ENCODE measurements around the gene ANK2. TPM values are rescaled to one million over a fixed set of nuclear protein-coding genes. Genes with fewer than 3 reads are reported as not detected.
A peak's percentile ranks its signal among the peaks of the same experiment; 100 is the strongest.

ANK2 gene
- total RNA-seq, 6 donors from 2014 or later: 4.2 to 23.3 (median 8.5) TPM

DNA sequence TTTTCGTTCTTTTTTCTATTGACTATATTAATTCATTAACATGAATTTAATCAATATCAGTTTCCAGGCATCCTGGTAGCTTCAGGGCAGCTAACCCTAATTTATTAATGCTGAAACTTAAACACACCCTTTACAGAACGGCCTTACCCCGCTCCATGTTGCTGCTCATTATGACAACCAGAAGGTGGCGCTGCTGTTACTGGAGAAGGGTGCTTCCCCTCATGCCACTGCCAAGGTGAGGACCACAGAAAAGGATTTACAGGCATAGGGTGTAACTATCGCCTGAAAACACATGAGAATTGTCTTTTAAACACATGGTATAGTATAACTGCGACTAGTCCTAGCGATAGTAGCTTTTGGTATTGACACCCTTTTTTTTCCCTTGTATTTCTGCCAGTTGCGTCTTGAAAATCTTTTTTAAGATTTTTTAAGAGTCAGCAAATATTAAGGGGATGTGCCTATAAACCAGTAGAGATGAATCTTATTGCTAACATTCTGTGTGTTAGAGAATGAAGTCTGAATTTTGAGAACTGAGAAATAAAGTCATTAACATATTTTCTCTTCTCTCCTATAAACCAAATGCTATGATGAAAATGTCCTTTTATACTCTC, 229.0 kb downstream of the ANK2 start:
- DNase-seq (peak in 1 of 2 donors; percentile 56), ATAC-seq (ENCODE audit: low FRiP score in 2 of 2) (peak; percentile 78 to 86)
- Histone ChIP-seq H3K27ac (no peak overlapping the region), H3K4me1 (no peaks in the 10 kb centered on the region), H3K4me3 (no peak overlapping the region), H3K36me3 (no peaks in the 10 kb centered on the region), H3K9me3 (no peaks in the 10 kb centered on the region), H3K27me3 (no peaks in the 10 kb centered on the region)
- TF ChIP-seq, protein P1, sequence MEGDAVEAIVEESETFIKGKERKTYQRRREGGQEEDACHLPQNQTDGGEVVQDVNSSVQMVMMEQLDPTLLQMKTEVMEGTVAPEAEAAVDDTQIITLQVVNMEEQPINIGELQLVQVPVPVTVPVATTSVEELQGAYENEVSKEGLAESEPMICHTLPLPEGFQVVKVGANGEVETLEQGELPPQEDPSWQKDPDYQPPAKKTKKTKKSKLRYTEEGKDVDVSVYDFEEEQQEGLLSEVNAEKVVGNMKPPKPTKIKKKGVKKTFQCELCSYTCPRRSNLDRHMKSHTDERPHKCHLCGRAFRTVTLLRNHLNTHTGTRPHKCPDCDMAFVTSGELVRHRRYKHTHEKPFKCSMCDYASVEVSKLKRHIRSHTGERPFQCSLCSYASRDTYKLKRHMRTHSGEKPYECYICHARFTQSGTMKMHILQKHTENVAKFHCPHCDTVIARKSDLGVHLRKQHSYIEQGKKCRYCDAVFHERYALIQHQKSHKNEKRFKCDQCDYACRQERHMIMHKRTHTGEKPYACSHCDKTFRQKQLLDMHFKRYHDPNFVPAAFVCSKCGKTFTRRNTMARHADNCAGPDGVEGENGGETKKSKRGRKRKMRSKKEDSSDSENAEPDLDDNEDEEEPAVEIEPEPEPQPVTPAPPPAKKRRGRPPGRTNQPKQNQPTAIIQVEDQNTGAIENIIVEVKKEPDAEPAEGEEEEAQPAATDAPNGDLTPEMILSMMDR (IDR thresholded peaks at IDR 0.05): peak in 5 of 6 experiments; percentile 32 to 64 (median 54)
- no peak for TF ChIP-seq POLR2AphosphoS5 (IDR thresholded peaks at IDR 0.05)
- 20% methylated on average over 8 of the region's 8 CpGs for WGBS, 2 donors

DNA sequence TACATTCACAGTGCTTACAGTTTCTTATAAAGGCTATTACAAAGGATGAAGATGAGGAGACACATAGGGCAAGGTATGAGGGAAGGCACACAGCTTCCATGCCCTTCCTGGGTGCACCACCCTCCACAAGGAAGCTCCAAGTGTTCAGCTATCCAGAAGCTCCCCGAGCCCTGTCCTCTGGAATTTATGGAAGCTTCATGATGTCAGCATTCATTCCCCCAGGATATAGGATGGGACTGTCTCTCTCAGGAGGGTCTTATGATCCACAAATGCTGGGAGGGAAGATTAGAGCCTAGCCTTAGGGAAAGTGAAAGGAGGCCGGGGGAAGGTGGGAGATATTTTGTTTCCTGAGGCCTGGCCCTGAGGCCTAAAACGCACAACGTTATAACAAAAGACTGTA, 236.0 kb downstream of the ANK2 start:
- WGBS, 2 donors: 76 to 84% methylated on average over 3 to 4 of the region's 4 CpGs

DNA sequence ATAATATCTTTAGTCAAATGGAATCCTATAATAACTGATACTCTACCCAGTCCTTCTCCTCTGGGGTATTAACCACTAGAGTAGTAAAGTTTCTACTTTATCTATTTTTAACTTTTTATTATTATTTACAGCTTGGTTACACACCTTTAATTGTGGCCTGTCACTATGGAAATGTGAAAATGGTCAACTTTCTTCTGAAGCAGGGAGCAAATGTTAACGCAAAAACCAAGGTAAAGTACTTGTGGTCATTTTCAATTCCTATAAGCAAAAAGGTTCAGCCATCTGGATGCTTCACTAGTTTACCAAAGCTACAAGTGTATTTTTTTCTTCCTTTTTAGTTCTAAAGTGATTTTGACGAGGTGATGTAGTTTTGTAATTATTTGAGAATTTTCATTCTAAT, 238.8 kb downstream of the ANK2 start:
- Histone ChIP-seq H3K27ac (no peak overlapping the region), H3K9me3 (no peaks in the 10 kb centered on the region), H3K27me3 (no peaks in the 10 kb centered on the region), H3K4me1 (peaks cover 0 to 8% (median 0%) of the 10 kb centered on the region in 4 donors), H3K36me3 (no peaks in the 10 kb centered on the region), H3K4me3 (no peak overlapping the region)
- TF ChIP-seq EP300 (IDR thresholded peaks at IDR 0.05): no peak
- TF ChIP-seq, protein P1 (IDR thresholded peaks at IDR 0.05): no peak
- TF ChIP-seq POLR2A (IDR thresholded peaks at IDR 0.05): no peak
- no peak for TF ChIP-seq POLR2AphosphoS5 (IDR thresholded peaks at IDR 0.05)
- 83 to 89% methylated on average over 2 of the region's 2 CpGs for WGBS, 2 donors
- no peak for ATAC-seq (ENCODE audit: low FRiP score in 2 of 2)
- no peak for DNase-seq

More for the DNA sequence above, 236.0 kb downstream of the ANK2 start:
- DNase-seq (no peak), ATAC-seq (ENCODE audit: low FRiP score in 2 of 2) (no peak)
- H3K27ac ChIP-seq: no peak overlapping the region
- no peaks in the 10 kb centered on the region for H3K4me1 ChIP-seq
- TF ChIP-seq EP300 (IDR thresholded peaks at IDR 0.05) (no peak), POLR2A (IDR thresholded peaks at IDR 0.05) (no peak), POLR2AphosphoS5 (IDR thresholded peaks at IDR 0.05) (no peak)
- TF ChIP-seq, protein P1 (IDR thresholded peaks at IDR 0.05): no peak
- no peaks in the 10 kb centered on the region for H3K36me3 ChIP-seq
- H3K4me3 ChIP-seq: no peak overlapping the region
- no peaks in the 10 kb centered on the region for H3K27me3 ChIP-seq
- no peaks in the 10 kb centered on the region for H3K9me3 ChIP-seq

DNA sequence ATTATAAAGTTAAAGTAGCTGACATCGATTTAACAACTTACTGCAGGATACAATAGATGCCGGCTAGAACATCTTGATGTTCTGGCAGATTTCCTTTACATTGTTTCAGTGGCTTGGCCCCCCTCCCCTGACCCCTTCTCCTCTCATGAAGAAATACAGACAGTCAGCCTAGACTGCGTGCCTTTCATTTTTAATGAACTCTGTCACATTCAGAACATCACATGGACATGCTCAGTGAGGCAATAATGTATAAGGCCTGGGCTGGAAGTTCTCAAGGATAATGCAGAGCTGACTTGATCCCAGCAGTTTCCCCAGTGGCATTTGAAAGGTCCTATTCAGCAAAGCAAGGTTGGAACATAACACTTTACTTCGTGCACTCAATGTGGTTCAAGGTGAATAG, 239.2 kb downstream of the ANK2 start:
- no peak for ATAC-seq (ENCODE audit: low FRiP score in 2 of 2)
- DNase-seq: no peak
- Histone ChIP-seq H3K27ac (no peak overlapping the region), H3K27me3 (no peaks in the 10 kb centered on the region), H3K36me3 (no peaks in the 10 kb centered on the region), H3K4me3 (no peak overlapping the region), H3K4me1 (peaks cover 0 to 8% (median 0%) of the 10 kb centered on the region in 4 donors), H3K9me3 (no peaks in the 10 kb centered on the region)
- no peak for TF ChIP-seq EP300 (IDR thresholded peaks at IDR 0.05)
- no peak for TF ChIP-seq POLR2A (IDR thresholded peaks at IDR 0.05)
- TF ChIP-seq, protein P1 (IDR thresholded peaks at IDR 0.05): no peak
- TF ChIP-seq POLR2AphosphoS5 (IDR thresholded peaks at IDR 0.05): no peak
- 75 to 80% methylated on average over 4 of the region's 4 CpGs for WGBS, 2 donors

DNA sequence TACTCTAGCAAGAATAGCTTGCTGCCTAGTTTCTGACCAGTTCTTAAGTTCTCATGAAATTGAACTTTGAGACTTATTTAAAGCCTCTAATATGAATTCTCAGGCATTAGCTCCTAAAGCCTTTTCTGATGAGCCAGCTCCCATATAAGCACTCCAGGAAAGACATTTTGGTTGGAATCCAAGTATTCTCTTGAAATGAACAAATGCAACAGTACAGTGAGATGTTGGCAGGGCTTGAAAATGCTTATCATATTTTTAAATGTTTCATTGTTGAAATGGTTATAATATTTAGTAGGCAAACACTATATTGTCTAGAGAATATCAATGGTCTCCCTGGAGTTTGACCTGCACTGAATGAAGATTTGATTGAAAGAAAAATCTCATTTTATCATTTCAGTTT, 240.3 kb downstream of the ANK2 start:
- Histone ChIP-seq H3K4me1 (peaks cover 0 to 8% (median 0%) of the 10 kb centered on the region in 4 donors), H3K4me3 (no peak overlapping the region)
- no peak for DNase-seq

More for the DNA sequence above, 240.3 kb downstream of the ANK2 start:
- Histone ChIP-seq H3K36me3 (no peaks in the 10 kb centered on the region), H3K27ac (no peak overlapping the region), H3K9me3 (no peaks in the 10 kb centered on the region), H3K27me3 (no peaks in the 10 kb centered on the region)
- no peak for ATAC-seq (ENCODE audit: low FRiP score in 2 of 2)
- TF ChIP-seq, protein P1 (IDR thresholded peaks at IDR 0.05): no peak
- TF ChIP-seq EP300 (IDR thresholded peaks at IDR 0.05): no peak
- no peak for TF ChIP-seq POLR2A (IDR thresholded peaks at IDR 0.05)
- no peak for TF ChIP-seq POLR2AphosphoS5 (IDR thresholded peaks at IDR 0.05)

Measured in upper lobe of left lung (tissue), 6 donors.